NCI-H187 (cell line): Measurements from ENCODE around the gene ZNF138.

Experiments
- DNase-seq, 2 experiments: peaks; one replicate each; lab custom pipeline; 2025; lab: John Stamatoyannopoulos, UW

Gene ZNF138

GRCh38 chr7:64875658-64876406 lies 81.6 kb downstream of the ZNF138 start:
- DNase-seq: no peak

- DNase-seq: peak; percentile 39 to 62
Observed at GRCh38 chr7:64876792-64877713, 82.8 kb downstream of the ZNF138 start.

- DNase-seq: no peak
Observed at GRCh38 chr7:64877714-64878610, 83.7 kb downstream of the ZNF138 start.

- DNase-seq: no peak
Observed at GRCh38 chr7:64878684-64879083, 84.5 kb downstream of the ZNF138 start.

GRCh38 chr7:64879086-64879730 lies 85.0 kb downstream of the ZNF138 start:
- no peak for DNase-seq

GRCh38 chr7:64879800-64880199 lies 85.6 kb downstream of the ZNF138 start:
- no peak for DNase-seq

GRCh38 chr7:64880322-64881297 lies 86.4 kb downstream of the ZNF138 start:
- no peak for DNase-seq

GRCh38 chr7:64881461-64882287 lies 87.4 kb downstream of the ZNF138 start:
- no peak for DNase-seq

- no peak for DNase-seq
Observed at GRCh38 chr7:64882341-64883112, 88.3 kb downstream of the ZNF138 start.
